ENCODE data around the gene LYZL2. TPM values are rescaled to one million over a fixed set of nuclear protein-coding genes. Genes with fewer than 3 reads are reported as not detected.

Gene LYZL2
- total RNA-seq, 1 donor from 2014 or later: not detected

DNA sequence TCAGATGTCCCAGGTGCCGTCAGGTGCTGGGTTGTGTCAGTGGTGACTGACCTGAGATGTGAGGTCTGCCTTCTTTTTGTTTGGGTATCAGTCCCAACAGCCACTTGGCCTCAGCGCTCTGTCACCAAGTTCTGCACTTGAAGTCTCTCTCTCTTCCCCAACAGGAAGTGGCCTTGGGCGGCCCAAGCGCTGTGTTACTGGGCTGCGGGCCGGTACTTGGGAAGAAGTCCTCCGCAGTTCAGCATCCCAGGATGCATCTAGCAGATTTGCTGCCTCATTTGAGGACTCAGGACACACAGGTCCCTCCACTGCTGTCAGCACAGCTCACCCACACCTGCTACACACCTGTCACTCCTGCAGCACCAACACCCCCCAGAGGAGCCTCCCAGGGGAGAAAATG, 40.1 kb downstream of the LYZL2 start:
- DNase-seq: no peak

DNA sequence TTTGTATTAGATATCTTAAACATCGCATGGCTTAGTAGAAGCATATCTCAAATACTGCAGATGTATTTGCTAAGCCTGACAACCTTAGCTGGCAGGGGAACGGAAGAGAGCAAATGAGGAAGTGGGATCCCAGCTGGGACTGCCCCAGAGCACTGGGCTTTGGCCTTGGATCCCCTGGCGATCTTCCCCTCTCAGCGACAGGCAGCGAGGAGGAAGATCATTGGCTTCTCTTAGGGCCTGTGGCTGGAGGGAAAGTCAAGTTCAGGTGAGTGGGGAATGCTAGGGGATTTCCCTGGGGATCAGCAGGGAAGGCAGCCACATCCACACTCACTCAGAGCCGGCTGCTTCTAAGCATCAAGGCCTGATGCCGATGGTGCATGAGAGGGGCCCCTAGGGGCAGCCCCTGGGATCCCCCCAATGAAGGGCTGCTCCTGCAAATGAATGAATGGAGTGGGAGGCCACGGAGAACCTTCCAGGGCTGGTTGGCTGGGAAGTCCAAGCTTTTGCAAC, 42.0 kb downstream of the LYZL2 start:
- DNase-seq: no peak

DNA sequence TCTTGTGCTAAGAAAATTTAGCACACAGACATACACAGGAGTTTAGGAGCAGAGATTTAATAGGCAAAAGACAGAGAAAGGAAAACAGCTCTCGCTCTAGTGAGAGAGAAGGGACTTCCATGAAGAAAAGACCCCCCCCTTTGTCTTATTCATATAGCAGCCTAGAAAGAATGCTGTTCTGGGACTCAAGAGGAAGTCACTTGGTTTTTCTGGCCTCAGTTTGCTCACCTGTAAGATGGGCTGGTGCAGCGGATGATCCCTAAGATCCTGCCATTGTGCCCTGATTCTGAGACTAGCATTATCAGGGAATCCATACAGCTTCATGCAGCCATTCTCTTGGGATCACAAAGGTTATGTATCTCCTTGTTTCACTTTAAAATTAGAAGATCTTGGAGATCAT, 42.7 kb downstream of the LYZL2 start:
- no peak for DNase-seq

DNA sequence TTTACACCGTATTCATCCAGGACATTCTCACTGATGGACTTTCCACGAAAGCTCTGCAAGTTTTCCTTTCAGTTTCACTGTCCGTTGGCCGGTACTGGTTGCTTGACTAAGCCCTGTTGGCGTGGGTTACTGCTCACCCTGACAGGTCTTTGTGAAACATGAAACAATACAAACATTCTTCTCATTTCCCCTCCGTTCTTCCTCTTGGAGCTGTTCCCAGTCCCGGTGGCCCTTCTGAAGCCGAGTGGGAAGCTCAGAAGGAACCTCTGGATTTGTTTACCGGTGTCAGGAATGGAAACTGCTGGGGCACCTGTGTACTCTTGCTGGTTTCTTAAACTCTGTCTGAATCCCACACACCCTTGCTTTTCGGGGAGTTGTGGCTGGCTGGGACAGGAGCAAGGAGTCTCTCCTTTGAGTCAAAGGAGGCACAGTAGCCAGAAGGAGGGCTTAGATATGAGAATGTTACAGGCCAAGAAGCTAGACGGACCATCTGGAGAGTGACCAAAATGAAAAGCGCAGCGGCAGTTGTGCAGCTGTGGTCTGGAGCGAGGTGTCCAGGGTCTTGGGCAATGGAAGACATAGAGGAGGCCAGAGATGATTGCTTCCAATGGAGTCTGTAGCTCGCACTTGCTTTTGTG, 45.7 kb downstream of the LYZL2 start:
- peak; percentile 84 for DNase-seq

DNA sequence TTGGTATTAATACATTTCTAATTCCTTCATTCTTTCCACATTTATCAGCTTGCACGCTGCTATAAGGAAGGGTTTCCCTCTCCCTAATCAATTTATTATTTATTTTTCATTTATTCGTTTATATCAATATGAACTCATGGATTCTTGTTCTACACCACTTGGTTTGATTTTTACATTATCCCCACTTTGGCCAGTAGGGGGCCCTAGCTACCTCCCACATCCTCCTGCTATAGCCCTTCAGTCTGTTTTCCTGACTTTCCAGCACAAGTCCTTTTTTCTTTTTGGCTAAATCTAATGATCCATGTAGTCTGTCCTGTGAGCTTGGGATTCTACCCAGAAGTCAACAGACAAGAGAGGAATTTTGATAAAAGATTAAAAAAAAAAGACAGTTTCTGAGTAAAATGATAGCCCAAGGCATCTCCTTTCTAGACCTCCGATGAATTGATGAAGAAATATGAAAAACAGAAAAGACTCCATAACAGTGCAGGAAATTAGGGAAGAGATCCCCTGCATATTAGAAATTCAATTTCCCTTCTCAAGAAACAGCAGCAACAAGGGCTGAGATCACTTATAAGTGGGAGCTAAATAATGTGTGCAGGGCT, 47.7 kb downstream of the LYZL2 start:
- peak; percentile 61 for DNase-seq

DNA sequence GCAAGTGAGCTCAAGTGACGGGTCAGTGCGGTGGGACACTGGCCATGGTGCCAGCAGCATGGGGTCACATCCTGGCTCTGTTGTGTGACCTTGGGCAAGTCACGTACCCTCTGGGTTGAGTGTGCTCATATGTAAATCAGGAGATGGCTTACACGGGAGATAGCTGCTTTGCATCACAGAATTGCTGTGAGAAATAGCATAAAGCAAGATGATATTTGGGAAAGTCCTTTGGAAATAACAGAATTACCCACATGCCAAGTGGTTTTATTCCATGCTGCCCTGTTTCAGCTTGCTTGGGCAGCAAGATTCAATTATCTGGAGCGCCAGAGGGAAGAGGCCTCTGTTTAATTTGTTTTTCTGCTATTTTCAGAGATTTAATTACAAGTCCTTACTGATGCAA, 48.9 kb downstream of the LYZL2 start:
- no peak for DNase-seq

DNA sequence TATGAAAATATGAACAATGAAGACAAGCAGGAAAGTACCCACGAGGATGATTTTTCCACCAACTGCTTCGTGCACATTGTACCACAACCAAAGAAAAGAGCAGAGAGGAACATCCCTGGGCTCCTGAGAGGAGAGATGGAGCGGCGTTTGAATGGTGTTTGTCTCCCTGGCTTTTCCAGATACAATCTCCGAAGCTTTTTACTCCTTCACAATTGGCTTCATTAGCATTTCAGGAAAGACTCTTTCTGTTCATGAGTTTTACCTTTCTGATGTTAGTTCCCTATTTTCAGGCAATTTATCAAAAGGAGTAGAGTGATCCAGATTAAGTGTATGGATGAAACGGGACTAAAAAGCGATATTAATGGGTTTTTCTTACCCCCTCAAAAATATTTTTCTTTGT, 49.3 kb downstream of the LYZL2 start:
- DNase-seq: no peak

DNA sequence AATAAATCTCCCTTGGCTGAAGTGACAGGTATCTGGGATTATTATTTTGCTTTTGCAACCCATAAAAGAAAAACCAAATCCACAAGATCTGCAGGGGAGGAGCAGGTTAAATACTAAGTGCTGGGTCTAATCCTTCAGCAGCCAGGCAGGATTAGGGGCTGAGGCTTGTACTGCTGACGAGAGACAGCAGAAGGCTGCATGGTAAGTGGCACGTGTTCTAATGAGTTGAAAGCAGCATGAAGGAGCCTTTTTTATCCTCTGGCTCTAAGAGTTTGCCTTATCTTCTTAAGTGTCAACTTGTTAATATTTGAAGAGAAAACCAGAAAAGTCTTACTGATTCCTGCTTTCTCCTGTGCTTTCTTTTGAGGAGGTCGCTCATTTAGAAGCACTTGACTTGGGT, 50.0 kb downstream of the LYZL2 start:
- peak; percentile 58 for DNase-seq

DNA sequence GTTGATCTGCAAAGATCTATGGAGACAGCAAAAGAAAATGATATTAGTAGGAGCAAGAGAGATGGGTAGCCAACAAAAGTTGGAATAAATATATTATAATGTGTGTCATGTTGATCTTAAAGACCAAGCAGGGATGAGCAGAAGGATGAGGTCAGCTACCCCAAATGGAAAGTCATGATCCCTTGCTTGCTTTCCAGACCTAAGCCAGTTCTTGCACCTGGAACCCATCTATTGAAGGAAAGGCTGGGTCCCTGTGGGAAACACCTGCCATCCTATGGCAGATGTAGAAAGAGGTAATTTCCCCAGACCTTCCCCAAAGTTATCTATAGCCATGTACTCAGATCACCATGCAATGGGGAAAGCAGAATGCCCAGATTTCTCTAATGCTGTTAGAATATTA, 52.5 kb downstream of the LYZL2 start:
- DNase-seq: peak; percentile 39

DNA sequence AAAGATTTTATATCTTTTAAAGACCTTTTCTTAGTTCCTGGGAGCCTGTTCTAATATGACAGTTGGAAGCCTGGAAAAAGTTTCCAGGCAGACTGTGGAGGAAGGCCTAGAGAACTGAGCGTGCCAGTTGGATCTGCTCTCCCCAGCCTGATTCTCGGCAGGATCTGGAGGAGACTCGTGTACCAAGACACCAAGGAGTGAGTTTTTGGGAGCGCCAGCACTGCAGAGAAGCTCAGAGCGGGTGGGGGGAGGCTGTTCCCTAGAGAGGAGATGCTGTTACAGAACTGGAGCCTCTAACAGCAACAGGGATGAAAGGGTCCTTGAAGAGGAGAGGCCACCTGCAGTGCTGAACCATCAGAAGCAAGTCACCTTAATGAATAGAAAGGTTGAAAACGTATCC, 52.9 kb downstream of the LYZL2 start:
- no peak for DNase-seq

DNA sequence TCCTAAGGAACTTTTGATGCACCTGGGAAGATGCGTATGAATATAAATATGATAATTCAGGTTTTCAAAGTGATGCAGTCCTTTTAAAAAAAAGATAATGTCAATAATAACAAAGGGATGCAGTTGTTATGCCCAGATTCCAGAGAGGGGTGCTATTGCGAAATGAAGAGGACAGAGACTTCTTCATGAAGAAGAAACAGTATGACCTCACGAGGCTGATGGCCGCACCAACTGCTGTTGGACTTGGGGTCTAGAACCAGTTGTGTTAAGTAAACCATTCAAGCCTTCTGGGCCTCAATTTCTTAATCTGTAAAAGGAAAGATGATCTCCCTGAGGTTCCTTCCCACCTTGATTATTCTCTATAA, 55.1 kb downstream of the LYZL2 start:
- DNase-seq: no peak

DNA sequence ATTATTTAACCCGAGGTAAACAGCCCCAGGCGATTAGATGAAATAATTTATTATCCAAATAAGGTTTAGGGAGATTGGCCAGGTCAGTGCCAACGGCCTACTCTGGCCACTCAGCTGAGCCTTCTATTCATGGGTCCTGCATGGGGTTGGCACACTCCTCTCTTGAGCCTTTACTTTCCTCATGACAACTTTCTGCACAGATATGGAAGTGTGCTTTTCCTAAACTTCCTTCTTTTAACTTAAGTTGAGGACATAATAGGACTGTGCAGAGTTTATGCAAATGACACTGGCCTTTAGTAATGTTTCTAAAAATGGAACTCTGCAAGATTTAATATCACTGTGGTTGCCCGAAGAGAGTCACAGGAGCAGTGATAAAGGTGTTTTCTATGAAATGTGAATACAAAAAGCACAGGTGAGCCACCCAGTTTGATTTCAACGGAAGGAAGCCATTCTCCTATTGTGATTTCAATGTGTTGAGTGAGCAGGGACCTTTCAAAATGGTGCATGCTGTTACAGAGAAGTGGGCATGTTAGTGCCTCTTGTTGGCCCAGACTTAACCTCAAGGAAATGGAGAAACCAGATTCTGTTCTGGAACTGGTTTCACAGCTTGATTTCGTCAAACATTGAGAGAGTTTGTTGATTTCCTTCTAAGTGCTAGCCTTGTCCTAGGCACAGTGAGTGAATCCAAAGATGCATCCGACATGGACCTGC, 55.7 kb downstream of the LYZL2 start:
- no peak for DNase-seq

DNA sequence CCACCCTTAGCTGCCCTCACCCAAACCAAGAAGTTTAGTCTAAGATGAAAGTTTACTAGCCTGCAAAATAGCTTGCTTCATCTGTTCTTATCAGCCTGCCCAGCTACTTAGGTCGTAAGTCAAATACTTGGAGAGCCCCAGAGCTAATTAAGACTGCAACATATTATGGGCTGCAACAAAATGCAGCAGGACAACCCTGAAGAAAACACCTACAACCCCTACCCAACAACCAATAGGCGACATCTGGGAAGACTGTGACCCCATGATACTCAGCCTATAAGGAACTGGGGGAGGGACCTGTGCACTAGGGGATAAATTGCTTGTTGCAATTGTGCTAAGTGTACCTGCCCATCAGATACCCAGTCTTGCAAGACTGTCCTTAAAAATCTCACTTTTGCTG, 64.1 kb downstream of the LYZL2 start:
- no peak for DNase-seq

DNA sequence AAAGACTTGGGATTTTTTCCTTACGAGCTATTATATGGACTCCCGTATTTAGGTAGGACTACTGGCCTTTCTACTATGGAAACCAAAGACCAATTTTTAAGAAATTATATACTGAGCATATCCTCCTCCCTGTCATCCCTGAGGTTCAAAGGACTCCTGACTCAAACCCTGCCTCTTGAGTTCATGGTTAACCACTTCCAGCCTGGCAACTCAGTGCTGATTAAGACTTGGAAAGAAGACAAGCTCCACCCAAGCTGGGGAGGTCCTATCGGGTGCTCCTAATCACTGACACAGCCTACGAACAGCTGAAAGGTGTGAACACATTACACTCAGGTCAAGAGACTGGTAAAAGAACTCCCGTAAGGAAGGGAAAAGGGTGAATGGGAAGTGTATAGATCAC, 66.8 kb downstream of the LYZL2 start:
- DNase-seq: no peak

Other genes starting within 250 kb of the LYZL2 start
- 10.8 TPM for gene MAP3K8, start 195.6 kb downstream of the LYZL2 start, total RNA-seq

Data from tongue (tissue), 2 donors.